Smooth muscle cell (in vitro differentiated cells): ENCODE results near the gene UBE2L6. TPM values are rescaled to one million over a fixed set of nuclear protein-coding genes. Genes with fewer than 3 reads are reported as not detected.
A peak's percentile ranks its signal among the peaks of the same experiment; 100 is the strongest.

Source experiments
- DNase-seq: peaks from one replicate; lab custom pipeline; 2025; ENCODE audit not compliant: unreplicated experiment; lab: John Stamatoyannopoulos, UW
- H2AFZ ChIP-seq: fragments of 200-600 bp; sonication (generic); 2 replicates; pipeline ENCODE4 v1.6.0; 2016; ENCODE audit warnings: antibody characterized with exemption, low read depth, mild to moderate bottlenecking
- H3F3A ChIP-seq: fragments of 200-600 bp; sonication (generic); 2 replicates; pipeline ENCODE4 v1.6.0; 2017; ENCODE audit warnings: antibody characterized with exemption, low read depth
- H3K27ac ChIP-seq: fragments of 200-600 bp; sonication (generic); 2 replicates; pipeline ENCODE4 v1.5.1; 2016; ENCODE audit warnings: low read depth, mild to moderate bottlenecking
- H3K27me3 ChIP-seq: fragments of 200-600 bp; sonication (generic); 2 replicates; pipeline ENCODE4 v1.6.1; 2016; ENCODE audit warnings: low read depth, mild to moderate bottlenecking
- H3K36me3 ChIP-seq: fragments of 200-600 bp; sonication (generic); 2 replicates; pipeline ENCODE4 v1.5.1; 2016; ENCODE audit warnings: low read depth
- H3K4me1 ChIP-seq: fragments of 200-600 bp; sonication (generic); 2 replicates; pipeline ENCODE4 v1.5.1; 2016; ENCODE audit warnings: low read depth
- H3K4me2 ChIP-seq: fragments of 200-600 bp; sonication (generic); 2 replicates; pipeline ENCODE4 v1.6.0; 2016; ENCODE audit warnings: mild to moderate bottlenecking
- H3K4me3 ChIP-seq: fragments of 200-600 bp; sonication (generic); 2 replicates; pipeline ENCODE4 v1.5.1; 2016; ENCODE audit warnings: mild to moderate bottlenecking
- H3K79me2 ChIP-seq: fragments of 200-600 bp; sonication (generic); 2 replicates; pipeline ENCODE4 v1.6.0; 2016; ENCODE audit warnings: low read depth, mild to moderate bottlenecking
- H3K9ac ChIP-seq: fragments of 200-600 bp; sonication (generic); 2 replicates; pipeline ENCODE4 v1.6.0; 2016; ENCODE audit warnings: low read depth
- H3K9me3 ChIP-seq: fragments of 200-600 bp; sonication (generic); replicated peaks from 2 replicates; pipeline ENCODE4 v1.5.1; 2016; ENCODE audit warnings: low read depth
- H4K20me1 ChIP-seq: fragments of 200-600 bp; sonication (generic); 2 replicates; pipeline ENCODE4 v1.6.0; 2016; ENCODE audit warnings: low read depth
- CTCF ChIP-seq: fragments of 200-600 bp; sonication (generic); IDR thresholded peaks from 2 replicates; pipeline ENCODE4 v1.5.1; 2017; ENCODE audit warnings: borderline replicate concordance, mild to moderate bottlenecking, antibody characterized with exemption; ENCODE audit not compliant: insufficient read depth, poor library complexity, severe bottlenecking
- WGBS: methylation state at CpG from one replicate; pipeline ENCODE4 v1.1.7; 2016; ENCODE audit warnings: low lambda C conversion rate; 5-methylcytosine and 5-hydroxymethylcytosine counted together
- polyA plus RNA-seq: library from polyadenylated mRNA; unstranded; fragments of >200 nt; fragmentation: Nextera tagmentation; extraction: Ambion mirVana; gene quantifications from 2 replicates; pipeline ENCODE4 v1.2.1, GENCODE V29; 2016
- total RNA-seq: library from RNA; depleted of rRNA; stranded (reverse); fragments of >200 nt; gene quantifications from 2 replicates; pipeline ENCODE4 v1.2.3, GENCODE V29; 2014

Gene UBE2L6
- total and polyA plus RNA-seq, 2 experiments from 2014 or later: 14.4 to 28.2 TPM

GRCh38 chr11:57527056-57527631 lies 40.3 kb downstream of the UBE2L6 start:
- Histone ChIP-seq H3K36me3 (no peaks in the 10 kb centered on the region), H4K20me1 (no peaks in the 10 kb centered on the region), H3K9me3 (no peaks in the 10 kb centered on the region), H3K27ac (no peak overlapping the region), H3K9ac (no peak overlapping the region), H3F3A (no peaks in the 10 kb centered on the region), H3K4me3 (no peak overlapping the region), H3K4me1 (peaks cover 7% of the 10 kb centered on the region), H2AFZ (no peak overlapping the region), H3K4me2 (no peak overlapping the region), H3K27me3 (no peaks in the 10 kb centered on the region), H3K79me2 (peaks cover 9% of the 10 kb centered on the region)
- peak; percentile 91 for TF ChIP-seq CTCF
- DNase-seq: peak; percentile 7
- 23% methylated on average over 7 of the region's 7 CpGs for WGBS

- H3K27me3 ChIP-seq: no peaks in the 10 kb centered on the region
- H3K4me2 ChIP-seq: no peak overlapping the region
- H3K4me1 ChIP-seq: no peaks in the 10 kb centered on the region
- no peaks in the 10 kb centered on the region for H3F3A ChIP-seq
- H3K9ac ChIP-seq: no peak overlapping the region
- no peak overlapping the region for H2AFZ ChIP-seq
- H3K4me3 ChIP-seq: no peak overlapping the region
- TF ChIP-seq CTCF: no peak
- 93% methylated on average over 4 of the region's 4 CpGs for WGBS
- no peaks in the 10 kb centered on the region for H3K36me3 ChIP-seq
- H3K9me3 ChIP-seq: no peaks in the 10 kb centered on the region
- H3K27ac ChIP-seq: no peak overlapping the region
- no peak for DNase-seq
- H4K20me1 ChIP-seq: no peaks in the 10 kb centered on the region
- H3K79me2 ChIP-seq: no peaks in the 10 kb centered on the region
Measured at GRCh38 chr11:57523419-57523818, 44.1 kb downstream of the UBE2L6 start.

- Histone ChIP-seq H3F3A (no peaks in the 10 kb centered on the region), H3K36me3 (no peaks in the 10 kb centered on the region), H2AFZ (no peak overlapping the region), H3K9ac (no peak overlapping the region), H4K20me1 (no peaks in the 10 kb centered on the region), H3K27ac (no peak overlapping the region), H3K4me2 (no peak overlapping the region), H3K79me2 (no peaks in the 10 kb centered on the region), H3K4me3 (no peak overlapping the region), H3K4me1 (no peaks in the 10 kb centered on the region), H3K9me3 (no peaks in the 10 kb centered on the region), H3K27me3 (peaks cover 9% of the 10 kb centered on the region)
- no peak for TF ChIP-seq CTCF
- DNase-seq: no peak
- WGBS: 93% methylated on average over 2 of the region's 2 CpGs
Measured at GRCh38 chr11:57521116-57521515, 46.4 kb downstream of the UBE2L6 start.

GRCh38 chr11:57516061-57516443 lies 51.4 kb downstream of the UBE2L6 start:
- Histone ChIP-seq H4K20me1 (no peaks in the 10 kb centered on the region), H3K27me3 (peaks cover 10% of the 10 kb centered on the region), H3K36me3 (no peaks in the 10 kb centered on the region), H3K79me2 (no peaks in the 10 kb centered on the region), H3K4me1 (no peaks in the 10 kb centered on the region), H3K27ac (no peak overlapping the region), H2AFZ (peak overlapping the region; percentile 76), H3K9me3 (no peaks in the 10 kb centered on the region), H3F3A (no peaks in the 10 kb centered on the region), H3K4me3 (peak overlapping the region; percentile 65), H3K4me2 (peak overlapping the region; percentile 96), H3K9ac (peak overlapping the region; percentile 31)
- 11% methylated on average over 5 of the region's 5 CpGs for WGBS
- no peak for TF ChIP-seq CTCF
- no peak for DNase-seq
